Lung (tissue), 12 donors: ENCODE data around the gene KIAA0825. TPM values are rescaled to one million over a fixed set of nuclear protein-coding genes. Genes with fewer than 3 reads are reported as not detected.
A peak's percentile ranks its signal among the peaks of the same experiment; 100 is the strongest.

Source experiments
- ATAC-seq: fragments of 200-7000 bp; cut with Tn5 transposase; one replicate; pipeline ENCODE4 v1.9.1; 2020; ENCODE audit warnings: moderate number of reproducible peaks; ENCODE audit not compliant: insufficient read depth, low FRiP score
- DNase-seq, 3 donors: peaks; one replicate each; pipeline ENCODE4 v3.0.0-alpha.2; 2013 to 2017
- H3K27ac ChIP-seq, 2 donors: one replicate each; pipeline ENCODE4 v1.5.1; 2013; ENCODE audit warnings: mild to moderate bottlenecking in 2 of 2, moderate library complexity in 2 of 2, control low read depth in 1 of 2, inconsistent platforms in 1 of 2, low read depth in 1 of 2, low read length in 1 of 2
- H3K27me3 ChIP-seq, 3 donors: one replicate each; pipeline ENCODE4 v1.5.1; 2013; ENCODE audit warnings: low read length in 2 of 3; ENCODE audit not compliant: control insufficient read depth in 3 of 3, insufficient read depth in 3 of 3
- H3K36me3 ChIP-seq, 4 donors: one replicate each; pipeline ENCODE4 v1.5.1; 2013; ENCODE audit warnings: low read length in 4 of 4, mild to moderate bottlenecking in 1 of 4, moderate library complexity in 1 of 4; ENCODE audit not compliant: control insufficient read depth in 4 of 4, insufficient read depth in 4 of 4
- H3K4me1 ChIP-seq, 5 donors: one replicate each; pipeline ENCODE4 v1.5.1; 2013; ENCODE audit warnings: low read length in 5 of 5, mild to moderate bottlenecking in 2 of 5, moderate library complexity in 1 of 5; ENCODE audit not compliant: control insufficient read depth in 5 of 5, insufficient read depth in 5 of 5
- H3K4me3 ChIP-seq: one replicate; pipeline ENCODE4 v1.5.1; 2013; ENCODE audit warnings: mild to moderate bottlenecking, control low read depth, moderate library complexity
- H3K9ac ChIP-seq, 2 donors: one replicate each; pipeline ENCODE4 v1.5.1; 2013; ENCODE audit warnings: low read length in 2 of 2, control low read depth in 1 of 2; ENCODE audit not compliant: insufficient read depth in 1 of 2
- H3K9me3 ChIP-seq, 4 donors: one replicate each; pipeline ENCODE4 v1.5.1; 2013; ENCODE audit warnings: low read length in 3 of 4, mild to moderate bottlenecking in 1 of 4, moderate library complexity in 1 of 4; ENCODE audit not compliant: control insufficient read depth in 4 of 4, insufficient read depth in 3 of 4
- WGBS, 2 donors: extraction: QIAGEN DNeasy Blood & Tissue Kit; methylation state at CpG; one replicate each; pipeline ENCODE4 v1.1.7; 2013; 5-methylcytosine and 5-hydroxymethylcytosine counted together
- polyA plus RNA-seq, 2 donors: library from polyadenylated mRNA; stranded (reverse); fragments of 200-250 nt; gene quantifications; one replicate each; pipeline ENCODE4 v1.2.1, GENCODE V29; 2013
- total RNA-seq, 2 donors: library from RNA; depleted of rRNA in 1 of 2; stranded (reverse); fragments of >200 nt in 1 of 2; gene quantifications; one replicate each; pipeline ENCODE4 v1.2.1, GENCODE V29; 2014 to 2021
- TF ChIP-seq, protein P1 (sequence below): IDR thresholded peaks from 2 replicates; pipeline ENCODE4 v1.5.1; 2012; ENCODE audit warnings: mild to moderate bottlenecking; ENCODE audit errors: control extremely low read depth, extremely low read depth
- donor health status: control.
- donor health status: control.
- donor health status: Bipolar disorder and iron deficiency.
- donor health status: healthy.
- donor health status: DM: yes; HTN: yes; CAD: no.

KIAA0825 gene
- total and polyA plus RNA-seq, 4 donors, result 0.79 to 20.2 (median 3.6) TPM

DNA sequence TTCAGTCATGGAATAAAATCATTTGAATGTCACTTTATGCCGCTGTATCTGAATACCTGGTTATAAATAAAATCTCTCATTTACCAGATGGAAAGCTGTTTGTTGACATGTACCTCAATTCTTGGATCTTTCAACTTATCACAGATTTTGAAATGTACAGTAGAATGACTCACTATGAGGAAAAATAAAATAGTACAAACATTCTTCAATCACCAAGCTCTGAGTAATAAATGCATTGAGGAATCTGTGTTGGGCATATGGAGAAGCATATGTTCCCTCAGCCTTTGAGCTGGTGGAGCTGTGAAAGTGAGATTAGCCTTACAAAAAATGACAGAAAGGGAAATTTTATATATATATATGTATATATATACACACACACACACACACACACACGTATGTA lies 175.4 kb downstream of the KIAA0825 start:
- Histone ChIP-seq H3K36me3 (peaks cover 0 to 10% (median 2%) of the 10 kb centered on the region in 4 donors), H3K27me3 (no peaks in the 10 kb centered on the region), H3K4me3 (no peak overlapping the region), H3K27ac (no peak overlapping the region), H3K9ac (no peak overlapping the region), H3K9me3 (no peaks in the 10 kb centered on the region), H3K4me1 (peaks cover 0 to 16% (median 0%) of the 10 kb centered on the region in 5 donors)
- TF ChIP-seq, protein P1, sequence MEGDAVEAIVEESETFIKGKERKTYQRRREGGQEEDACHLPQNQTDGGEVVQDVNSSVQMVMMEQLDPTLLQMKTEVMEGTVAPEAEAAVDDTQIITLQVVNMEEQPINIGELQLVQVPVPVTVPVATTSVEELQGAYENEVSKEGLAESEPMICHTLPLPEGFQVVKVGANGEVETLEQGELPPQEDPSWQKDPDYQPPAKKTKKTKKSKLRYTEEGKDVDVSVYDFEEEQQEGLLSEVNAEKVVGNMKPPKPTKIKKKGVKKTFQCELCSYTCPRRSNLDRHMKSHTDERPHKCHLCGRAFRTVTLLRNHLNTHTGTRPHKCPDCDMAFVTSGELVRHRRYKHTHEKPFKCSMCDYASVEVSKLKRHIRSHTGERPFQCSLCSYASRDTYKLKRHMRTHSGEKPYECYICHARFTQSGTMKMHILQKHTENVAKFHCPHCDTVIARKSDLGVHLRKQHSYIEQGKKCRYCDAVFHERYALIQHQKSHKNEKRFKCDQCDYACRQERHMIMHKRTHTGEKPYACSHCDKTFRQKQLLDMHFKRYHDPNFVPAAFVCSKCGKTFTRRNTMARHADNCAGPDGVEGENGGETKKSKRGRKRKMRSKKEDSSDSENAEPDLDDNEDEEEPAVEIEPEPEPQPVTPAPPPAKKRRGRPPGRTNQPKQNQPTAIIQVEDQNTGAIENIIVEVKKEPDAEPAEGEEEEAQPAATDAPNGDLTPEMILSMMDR, result no peak
- 88 to 94% methylated on average over 2 of the region's 2 CpGs for WGBS, 2 donors
- DNase-seq (no peak), ATAC-seq (no peak)

DNA sequence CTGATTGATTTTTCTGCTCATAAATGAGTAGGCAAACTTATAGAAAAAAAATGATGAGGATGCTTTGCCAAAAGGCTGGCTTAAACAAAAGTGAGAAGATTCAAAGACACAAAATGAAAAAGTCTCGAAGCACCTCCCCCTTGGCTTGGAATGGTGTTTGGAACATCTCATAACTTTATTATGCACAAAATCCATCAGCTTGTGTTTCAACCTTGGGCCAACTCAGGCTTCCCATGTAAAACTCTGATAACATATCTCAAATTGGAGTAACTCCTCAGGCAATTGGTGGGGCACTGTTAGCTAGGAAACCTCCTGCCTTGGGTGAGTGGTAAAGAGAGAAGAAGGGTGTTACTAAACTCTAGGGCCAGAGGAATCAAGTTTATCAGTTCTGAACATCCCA lies 176.3 kb downstream of the KIAA0825 start:
- WGBS, 2 donors, result 85 to 93% methylated on average over 1 of the region's 1 CpG
- peaks cover 0 to 10% (median 0%) of the 10 kb centered on the region in 4 donors for H3K36me3 ChIP-seq
- H3K27me3 ChIP-seq, result no peaks in the 10 kb centered on the region
- TF ChIP-seq, protein P1, result no peak
- ATAC-seq (no peak), DNase-seq (peak in 2 of 3 donors; percentile 40 to 51)
- no peaks in the 10 kb centered on the region for H3K9me3 ChIP-seq
- H3K27ac ChIP-seq, result no peak overlapping the region
- no peak overlapping the region for H3K9ac ChIP-seq
- peaks cover 0 to 16% (median 0%) of the 10 kb centered on the region in 5 donors for H3K4me1 ChIP-seq
- no peak overlapping the region for H3K4me3 ChIP-seq

GRCh38 chr5:94440015-94440414 lies 178.4 kb downstream of the KIAA0825 start:
- no peak for ATAC-seq
- DNase-seq, result peak in 2 of 3 donors; percentile 56 to 77
- Histone ChIP-seq H3K9me3 (no peaks in the 10 kb centered on the region), H3K4me3 (no peak overlapping the region), H3K9ac (no peak overlapping the region), H3K36me3 (peaks cover 0 to 10% (median under 1%) of the 10 kb centered on the region in 4 donors), H3K4me1 (peaks cover 0 to 8% (median 0%) of the 10 kb centered on the region in 5 donors), H3K27ac (no peak overlapping the region), H3K27me3 (no peaks in the 10 kb centered on the region)
- TF ChIP-seq, protein P1, result no peak
- 58 to 83% methylated on average over 3 of the region's 3 CpGs for WGBS, 2 donors
